Activated T-helper 1 cell treated with Interleukin-2 at 50 U/mL for 16 hours (primary cell): Measurements from ENCODE around the gene SYNE4.
"Not testable (repeated sequence)": the region's sequence is repeated elsewhere in the genome, so short reads cannot be mapped to it uniquely, and the experiment has no call there.

Experiments used
- DNase-seq: peaks from one replicate; pipeline ENCODE4 v3.0.0-alpha.2; 2020; ENCODE audit warnings: low read depth

Gene SYNE4, protein sequence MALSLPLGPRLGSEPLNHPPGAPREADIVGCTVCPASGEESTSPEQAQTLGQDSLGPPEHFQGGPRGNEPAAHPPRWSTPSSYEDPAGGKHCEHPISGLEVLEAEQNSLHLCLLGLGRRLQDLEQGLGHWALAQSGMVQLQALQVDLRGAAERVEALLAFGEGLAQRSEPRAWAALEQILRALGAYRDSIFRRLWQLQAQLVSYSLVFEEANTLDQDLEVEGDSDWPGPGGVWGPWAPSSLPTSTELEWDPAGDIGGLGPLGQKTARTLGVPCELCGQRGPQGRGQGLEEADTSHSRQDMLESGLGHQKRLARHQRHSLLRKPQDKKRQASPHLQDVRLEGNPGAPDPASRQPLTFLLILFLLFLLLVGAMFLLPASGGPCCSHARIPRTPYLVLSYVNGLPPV

DNA sequence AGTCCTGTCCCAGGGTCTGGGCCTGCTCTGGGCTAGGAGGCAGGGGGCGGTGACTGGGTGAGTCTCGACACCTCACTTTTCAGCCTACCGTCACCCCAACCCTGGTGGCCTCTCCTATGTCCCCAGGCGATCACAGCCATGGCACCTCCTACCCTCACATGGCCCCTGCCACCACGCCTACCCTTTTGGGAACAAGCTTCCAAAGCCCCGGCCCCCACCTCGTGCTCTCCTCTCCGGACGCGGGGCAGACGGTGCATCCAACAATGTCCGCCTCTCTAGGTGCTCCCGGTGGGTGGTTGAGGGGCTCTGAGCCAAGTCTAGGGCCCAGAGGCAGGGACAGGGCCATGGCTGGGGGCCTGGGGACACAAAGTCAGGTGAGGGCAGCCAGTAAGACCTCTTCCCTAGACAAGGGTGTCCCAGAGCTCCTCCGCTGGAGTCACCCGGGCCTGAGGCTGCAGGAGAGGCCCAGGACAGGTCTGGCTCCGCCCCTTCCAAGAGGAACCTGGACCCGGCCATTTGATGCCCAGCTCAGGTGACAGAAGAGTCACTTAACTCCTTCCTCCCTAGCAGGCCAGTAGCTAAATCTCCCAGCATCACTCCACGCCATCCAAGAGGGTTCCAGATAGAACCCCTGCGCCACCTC lies at the start of gene SYNE4:
Gene SYNE4, minus strand, starts transcription at position 478 of the 643 bp plus-strand sequence. Its CDS starts 132 bp downstream, at position 346.
- DNase-seq, result no peak

DNA sequence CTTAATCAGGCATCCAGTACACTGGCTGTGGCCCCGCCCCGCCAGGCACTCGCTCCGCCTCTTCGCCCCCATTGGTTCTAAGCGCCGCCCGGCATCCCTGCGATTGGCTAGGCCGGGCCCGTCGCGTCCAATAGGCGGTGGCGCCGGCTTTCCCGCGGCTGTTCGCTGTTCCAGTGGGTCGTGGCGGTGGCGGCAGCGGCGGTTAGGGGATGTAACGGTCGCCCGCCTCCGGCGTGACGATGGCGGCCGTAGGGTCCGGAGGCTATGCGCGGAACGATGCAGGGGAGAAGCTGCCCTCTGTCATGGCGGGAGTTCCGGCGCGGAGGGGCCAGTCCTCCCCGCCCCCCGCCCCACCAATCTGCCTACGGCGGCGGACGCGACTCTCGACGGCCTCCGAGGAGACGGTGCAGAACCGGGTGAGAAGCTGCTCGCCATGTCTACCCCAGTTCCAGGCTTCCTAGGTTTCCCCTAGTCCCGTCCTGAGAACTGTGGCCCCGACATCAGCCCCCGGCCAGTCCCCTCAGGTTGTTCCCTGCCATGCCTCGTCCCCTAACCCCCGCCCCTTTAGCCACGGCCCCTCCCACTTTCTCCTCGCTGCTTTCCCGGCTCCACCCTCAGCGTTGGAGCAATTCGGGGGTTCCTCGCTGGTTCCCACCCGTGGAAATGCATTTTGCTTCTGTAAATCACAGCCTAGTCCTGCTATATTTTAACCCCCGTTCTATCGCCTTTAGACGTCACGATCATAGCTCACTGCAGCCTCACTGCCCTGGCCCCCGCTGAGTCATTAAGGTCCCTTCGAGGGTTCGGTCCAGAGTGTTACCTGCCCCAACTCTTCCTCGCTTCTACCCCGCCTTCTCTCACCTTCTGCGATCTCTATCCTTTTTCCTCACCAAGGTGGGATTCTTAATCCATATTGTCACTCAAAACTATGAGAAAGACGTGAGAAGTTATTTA lies 46.4 kb upstream of the SYNE4 start, which contains the start of gene WDR62:
Gene WDR62, plus strand, starts transcription at position 165 of the 954 bp plus-strand sequence. Its CDS starts 75 bp downstream, at position 240.
- DNase-seq, result peak; percentile 88

DNA sequence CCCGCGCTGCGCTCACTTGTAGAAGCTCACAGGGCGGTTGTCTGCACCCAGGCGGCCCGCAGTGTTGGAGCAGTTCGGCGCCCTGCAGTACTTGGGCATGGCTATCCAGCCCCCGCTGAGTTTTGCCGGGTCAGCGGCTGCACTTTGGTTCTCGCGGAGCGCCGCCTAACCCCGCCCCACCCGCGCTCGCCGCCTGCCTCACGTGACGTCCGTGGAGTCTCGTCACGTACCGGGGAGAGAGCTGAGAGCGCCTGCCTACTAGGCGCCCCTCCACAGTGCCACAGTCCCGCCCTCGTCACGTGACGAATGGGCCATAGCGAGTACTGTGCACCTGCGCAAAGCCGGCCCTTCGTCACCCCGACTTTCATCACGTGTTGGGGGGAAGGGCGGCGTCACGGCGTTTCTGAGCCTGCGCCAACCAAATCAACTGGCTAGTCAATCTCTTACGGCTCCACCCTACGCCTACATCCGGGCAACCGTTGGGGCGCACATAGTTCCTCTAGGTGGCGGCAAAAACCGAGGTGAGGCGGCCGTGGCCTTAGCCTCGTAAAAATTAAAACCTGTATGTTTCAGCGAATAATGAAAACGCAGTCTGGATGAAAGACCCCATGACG lies 45.6 kb upstream of the SYNE4 start, which contains the start of gene THAP8:
Gene THAP8, minus strand, starts transcription at position 167 of the 614 bp plus-strand sequence. Its CDS starts 68 bp downstream, at position 99.
- DNase-seq, result peak; percentile 99

DNA sequence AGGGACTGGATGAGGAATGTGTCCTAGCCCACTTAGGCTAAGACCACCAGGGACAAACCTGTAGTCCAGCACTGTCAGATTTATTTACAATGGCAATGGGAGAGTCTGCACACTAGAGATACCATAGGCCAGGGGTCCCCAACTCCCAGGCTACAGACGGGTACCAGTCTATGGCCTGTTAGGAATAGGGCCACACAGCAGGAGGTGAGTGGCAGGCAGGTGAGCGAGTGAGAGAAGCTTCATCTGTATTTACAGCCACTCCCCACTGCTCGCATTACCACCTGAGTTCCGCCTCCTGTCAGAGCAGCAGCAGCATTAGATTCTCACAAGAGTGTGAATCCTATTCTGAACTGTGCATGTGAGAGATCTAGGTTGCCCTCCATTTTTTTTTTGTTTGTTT lies 43.0 kb upstream of the SYNE4 start:
- no peak for DNase-seq

DNA sequence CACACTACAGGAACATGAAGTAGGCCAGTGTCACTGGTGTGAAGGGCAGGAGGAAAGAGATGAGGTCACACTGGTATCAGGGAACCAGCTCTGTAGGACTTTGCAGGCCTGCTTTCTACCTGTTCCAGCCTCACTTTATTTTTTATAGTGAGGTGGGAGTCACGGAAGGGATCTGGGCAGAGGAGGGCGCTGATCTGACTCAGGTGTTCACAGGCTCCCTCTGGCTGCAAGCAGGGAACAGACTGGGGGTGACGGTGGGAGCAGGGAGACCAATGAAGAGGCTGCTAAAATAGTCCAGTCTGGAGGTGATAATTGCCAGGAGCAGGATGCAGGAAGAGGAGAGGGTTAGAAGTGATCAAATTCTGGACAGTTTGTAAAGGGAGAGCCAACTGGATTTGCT lies 42.6 kb upstream of the SYNE4 start:
- no peak for DNase-seq

DNA sequence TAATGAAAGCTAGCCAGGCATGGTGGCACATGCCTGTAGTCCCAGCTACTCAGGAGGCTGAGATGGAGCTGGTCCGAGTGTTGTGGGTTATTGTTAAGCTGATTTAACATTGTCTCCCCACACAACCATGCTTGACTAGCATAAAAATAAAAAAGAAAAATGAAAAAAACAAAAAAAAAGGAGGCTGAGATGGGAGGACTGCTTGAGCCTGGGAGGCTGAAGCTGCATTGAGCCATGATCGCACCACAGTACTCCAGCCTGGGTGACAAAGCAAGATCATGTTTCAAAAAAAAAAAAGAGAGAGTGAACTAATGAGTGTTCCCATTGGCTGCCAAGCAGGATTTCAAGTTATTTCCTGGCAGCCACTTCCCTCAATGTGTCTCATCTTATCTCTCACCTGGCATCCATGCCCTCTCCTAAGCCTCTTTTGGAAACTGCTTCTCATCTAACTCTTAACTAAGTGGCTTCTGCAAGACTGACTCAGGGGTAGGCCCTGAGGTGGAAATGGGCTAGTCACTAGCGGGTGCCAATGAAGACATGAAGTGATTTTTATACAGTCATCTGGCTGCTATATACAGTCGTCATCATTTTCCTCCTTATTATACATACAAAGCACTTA lies 40.6 kb upstream of the SYNE4 start:
- DNase-seq, result no peak

DNA sequence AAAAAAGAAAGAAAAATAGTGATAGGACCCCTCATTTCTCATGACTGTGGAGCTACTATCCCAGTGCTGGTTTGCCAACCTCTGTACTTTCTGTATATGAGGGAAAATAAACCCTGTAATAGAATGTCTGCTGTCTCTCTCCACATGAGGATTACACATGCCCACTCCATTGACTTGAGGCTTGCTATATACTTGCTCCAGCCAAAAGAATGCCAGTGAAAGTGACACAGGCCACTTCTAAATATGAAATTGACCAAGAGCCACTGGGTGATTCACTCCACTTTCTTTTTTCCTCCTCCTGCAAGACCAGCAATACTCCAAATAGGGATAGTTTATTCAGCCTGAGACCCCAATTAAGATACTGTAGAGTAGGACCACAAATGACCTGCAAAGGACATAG lies 39.2 kb upstream of the SYNE4 start:
- no peak for DNase-seq

DNA sequence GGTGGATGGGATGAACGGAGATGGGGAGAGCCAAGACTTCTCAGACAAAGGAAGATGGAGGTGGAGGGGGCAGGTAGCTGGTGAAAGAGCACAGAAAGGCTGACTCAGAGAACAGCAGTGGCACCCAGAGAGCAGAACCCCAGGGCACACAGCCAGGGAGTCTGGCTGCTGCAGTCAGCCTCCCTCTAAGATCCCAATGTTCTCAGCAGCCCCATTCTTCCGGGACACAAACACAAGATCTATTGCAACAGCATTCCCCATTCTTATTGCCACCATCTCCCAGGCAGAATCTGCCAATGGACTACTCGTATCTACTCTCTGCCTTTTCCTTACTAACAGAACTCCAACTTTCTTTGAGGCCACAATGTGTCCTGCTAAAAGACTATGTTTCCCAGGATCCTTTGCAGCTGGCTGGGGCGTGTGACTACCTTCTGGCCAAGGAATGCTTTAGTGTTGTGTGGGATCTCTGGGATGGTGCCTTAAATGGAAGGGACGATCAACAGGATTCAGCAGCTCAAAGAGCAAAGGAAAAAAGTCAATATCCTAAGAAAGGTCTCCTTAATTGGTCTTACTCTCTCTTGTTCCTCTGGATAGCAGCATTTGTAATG lies 37.9 kb upstream of the SYNE4 start:
- DNase-seq, result no peak

DNA sequence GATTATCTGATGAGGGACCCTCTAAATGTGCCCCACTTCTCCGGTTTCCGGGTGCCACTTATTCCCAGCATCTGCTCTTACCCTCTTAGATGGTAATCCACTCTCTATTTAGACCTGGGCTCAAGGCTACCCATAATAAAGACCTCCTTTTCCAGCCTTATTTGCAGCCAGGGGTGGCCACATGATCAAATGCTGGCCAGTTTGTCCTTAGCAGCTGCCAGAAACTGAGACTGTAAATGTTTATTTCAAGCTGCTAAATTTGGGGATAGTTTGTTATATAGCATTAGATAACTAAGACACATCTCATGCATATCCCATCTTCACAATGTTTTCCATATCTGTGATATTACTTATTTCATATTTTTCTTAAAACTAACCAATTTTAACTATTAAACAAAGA lies 35.3 kb upstream of the SYNE4 start:
- DNase-seq, result no peak

DNA sequence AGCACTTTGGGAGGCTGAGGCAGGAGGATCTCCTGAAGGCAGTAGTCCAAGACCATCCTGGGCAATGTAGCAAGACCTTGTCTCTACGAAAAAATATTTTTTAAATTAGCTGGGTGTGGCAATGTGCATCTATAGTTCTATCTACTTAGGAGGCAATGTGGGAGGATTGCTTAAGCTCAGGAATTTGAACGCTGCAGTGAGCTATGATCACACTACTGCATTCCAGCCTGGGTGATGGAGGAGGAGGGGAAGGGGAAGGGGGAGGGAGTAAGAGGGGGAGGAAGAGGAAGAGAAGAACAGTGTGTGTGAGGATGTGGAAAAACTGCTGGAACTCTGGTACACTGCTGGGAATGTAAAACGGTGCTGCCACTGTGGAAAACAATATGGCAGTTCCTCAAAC lies 33.2 kb upstream of the SYNE4 start:
- no peak for DNase-seq

DNA sequence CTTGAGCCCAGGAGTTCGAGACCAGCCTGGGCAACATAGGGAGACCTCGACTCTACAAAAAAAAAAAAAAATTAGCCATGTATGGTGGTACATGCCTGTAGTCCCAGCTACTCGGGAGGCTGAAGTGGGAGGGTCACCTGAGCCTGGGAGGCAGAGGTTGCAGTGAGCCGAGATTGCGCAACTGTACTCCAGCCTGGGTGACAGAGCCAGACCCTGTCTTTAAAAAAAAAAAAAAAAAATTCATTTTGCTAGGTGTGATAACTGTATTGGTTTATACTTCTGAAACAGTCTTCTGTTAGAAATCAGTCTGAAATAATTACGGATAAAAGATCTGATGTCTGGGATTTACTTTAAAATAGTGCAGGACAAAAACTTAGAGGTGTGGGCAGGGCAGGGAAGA lies 32.5 kb upstream of the SYNE4 start:
- DNase-seq, result not testable (repeated sequence)

DNA sequence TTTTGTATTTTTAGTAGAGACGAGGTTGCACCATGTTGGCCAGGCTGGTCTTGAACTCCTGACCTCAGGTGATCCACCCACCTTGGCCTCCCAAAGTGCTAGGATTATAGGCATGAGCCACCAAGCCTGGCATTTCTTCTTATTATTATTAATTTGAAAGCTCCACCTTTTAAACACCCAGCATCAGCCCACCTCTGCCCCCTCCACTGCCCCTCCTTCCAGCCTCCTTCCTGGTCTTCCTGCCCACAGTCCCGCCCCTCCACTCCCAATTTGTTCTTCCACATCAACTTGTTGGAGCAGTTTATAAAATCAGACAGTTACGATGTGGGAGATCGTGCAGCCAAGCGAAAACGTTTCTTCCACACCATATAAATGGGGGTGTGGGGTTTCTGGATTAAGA lies 31.9 kb upstream of the SYNE4 start:
- DNase-seq, result no peak

DNA sequence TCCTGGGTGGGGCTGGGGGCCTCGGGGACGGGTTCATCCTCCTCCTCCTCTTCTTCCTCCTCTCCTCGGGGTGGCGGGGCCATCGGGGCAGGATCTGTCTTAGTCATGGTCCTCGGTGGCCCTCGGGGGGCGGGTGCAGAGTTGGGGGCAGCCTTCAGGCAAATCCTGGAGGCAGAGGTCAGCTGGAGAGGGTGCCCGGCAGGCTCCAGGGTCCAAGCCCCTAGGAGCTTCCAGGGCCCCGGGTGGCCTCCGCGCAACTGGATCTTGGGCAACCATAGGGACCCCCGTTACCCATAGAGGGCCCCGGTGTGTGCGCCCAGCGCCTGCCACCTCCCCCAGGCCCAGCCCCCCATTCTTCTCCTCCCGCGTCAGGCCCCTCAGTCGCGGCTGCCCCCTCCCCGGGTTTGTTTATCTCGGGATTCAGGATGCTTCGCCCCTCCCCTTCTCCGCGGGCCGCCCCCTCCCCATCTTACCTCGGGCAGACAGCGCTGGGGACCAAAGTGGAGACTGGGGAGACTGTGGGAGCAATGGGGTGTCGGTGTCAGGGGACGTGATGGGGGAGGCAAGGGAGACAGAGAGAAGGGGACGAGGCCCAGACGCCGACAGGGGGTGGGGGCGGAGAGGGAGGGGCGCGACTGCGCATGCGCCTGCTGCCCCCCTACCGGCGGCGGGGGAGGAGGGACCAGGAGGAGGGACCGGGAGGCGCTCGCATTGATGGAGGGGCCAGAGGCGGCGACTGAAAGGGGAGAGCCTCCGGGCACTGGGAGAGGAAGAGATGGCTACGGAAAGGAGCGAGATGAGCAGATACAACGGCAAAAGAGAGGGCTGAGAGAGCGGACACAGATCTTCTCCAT lies 23.9 kb upstream of the SYNE4 start, which contains the start of gene CLIP3:
Gene CLIP3, minus strand, starts transcription at position 623 of the 854 bp plus-strand sequence. Its CDS starts 516 bp downstream, at position 107.
- peak; percentile 23 for DNase-seq

DNA sequence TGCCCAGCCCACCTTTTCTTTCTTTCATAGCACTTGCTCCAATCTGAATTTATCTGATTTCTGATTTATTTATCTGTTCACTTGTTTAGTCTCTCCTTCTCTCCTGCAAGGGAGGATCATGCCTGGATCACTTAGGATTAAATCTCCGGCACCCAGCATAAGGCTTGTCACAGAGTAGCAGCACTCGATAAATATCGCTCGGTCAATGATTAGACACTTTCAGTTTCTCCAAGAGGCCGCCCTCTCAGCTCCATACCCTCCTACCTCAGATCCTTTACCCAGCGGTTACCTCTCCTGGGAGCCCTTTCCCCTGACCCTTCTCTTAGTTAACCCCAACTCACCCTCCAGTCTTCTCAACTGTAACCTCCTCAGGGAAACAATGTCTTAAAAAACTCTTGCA lies 22.7 kb upstream of the SYNE4 start:
- no peak for DNase-seq

DNA sequence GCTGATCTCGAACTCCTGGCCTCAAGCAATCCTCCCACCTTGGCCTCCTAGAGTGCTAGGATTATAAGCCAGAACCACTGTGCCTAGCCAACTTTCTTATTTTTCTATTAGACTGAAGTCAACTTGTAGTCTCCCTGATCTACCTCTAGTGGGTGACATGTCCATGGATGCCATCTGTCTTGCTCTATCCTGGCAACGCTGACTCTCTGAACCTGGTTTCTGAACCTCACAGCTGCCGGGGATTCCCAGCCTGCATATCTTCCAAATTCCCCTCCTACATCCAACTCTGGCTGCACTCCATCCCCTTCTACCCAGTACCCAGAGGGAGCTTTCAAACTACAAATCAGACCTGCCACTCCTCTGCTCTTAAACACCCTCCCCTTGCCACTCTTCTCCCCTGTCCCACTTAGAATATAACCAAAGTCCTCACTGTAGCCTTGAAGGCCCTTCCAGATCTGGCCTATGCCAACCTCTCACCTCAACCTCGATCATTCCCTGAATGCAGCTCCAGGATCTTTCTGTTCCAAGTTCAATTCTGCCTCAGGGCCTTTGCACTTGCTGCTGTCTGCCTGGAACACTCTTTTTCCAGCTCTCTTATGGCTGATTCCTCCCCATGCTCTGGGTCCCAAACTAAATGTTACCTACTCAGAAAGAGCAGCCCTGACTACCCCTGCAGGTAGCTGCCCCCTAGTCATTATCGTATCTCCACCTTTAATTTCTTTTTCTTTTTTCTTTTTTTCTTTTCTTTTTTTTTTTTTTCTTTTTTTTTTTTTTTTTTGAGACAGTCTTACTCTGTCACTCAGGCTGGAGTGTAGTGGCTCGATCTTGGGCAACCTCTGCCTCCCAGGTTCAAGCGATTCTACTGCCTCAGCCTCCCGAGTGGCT lies 21.9 kb upstream of the SYNE4 start:
- no peak for DNase-seq

DNA sequence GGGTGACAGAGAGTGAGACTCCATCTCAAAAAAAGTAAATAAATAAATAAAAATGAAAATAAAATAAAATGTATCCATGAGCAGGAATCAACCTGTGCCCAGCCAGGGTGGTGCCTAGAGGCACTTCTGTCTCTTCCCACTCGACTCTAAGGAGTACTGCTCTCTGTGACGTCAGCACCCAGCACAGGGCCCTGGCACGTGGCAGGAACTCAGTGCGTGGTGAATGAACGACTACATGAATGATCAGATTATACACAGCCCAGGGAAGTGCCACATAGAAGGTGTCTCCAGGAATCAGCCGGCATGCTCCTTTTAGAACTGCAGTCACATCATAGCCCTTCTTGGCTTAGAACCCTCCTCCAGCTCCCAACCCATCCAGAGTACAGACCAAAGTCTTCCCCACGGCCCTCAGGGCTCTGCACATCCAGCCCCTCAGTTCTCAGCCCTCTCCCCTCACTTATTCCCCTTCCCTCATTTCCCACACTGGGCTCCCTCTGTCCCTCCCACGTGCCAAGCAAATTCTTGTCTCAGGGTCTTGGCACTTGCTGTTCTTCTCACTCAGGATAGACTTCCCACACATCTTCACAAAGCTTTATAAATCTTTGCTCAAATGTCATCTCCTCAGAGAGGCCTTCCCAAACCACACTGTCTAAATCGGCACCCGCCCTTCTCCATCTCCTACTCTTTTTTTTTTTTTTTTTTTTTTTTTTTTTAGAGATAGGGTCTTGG lies 19.9 kb upstream of the SYNE4 start:
- no peak for DNase-seq

DNA sequence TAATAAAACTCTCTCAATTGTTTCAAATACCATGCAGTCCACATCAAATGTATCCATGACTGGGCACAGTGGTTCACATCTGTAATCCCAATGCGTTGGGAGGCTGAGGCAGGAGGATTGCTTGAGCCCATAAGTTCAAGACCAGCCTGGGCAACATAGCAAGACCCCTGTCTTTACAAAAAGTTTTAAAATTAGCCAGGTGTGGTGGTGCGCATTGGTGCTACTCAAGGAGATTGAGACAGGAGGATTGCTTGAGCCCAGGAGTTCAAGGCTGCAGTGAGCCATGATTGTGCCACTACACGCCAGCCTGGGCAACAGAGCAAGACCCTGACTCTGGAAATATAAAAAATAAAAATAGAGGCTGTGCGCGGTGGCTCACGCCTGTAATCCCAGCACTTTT lies 19.1 kb upstream of the SYNE4 start:
- DNase-seq, result no peak
